Fibroblast of lung (primary cell): ENCODE data around the gene GMPR2.

Source experiments
- CTCF ChIP-seq, 2 donors: IDR thresholded peaks in 1 of 2; conservative IDR thresholded peaks in 1 of 2; 1 replicate in 1 of 2; 2 replicates in 1 of 2; pipeline ENCODE4 v1.5.1; 2011 to 2012; ENCODE audit warnings: low read length in 2 of 2, control low read depth in 1 of 2, inconsistent platforms in 1 of 2, low read depth in 1 of 2, mild to moderate bottlenecking in 1 of 2
- EZH2 ChIP-seq: IDR thresholded peaks from 2 replicates; pipeline ENCODE4 v1.5.1; 2012; ENCODE audit warnings: low read length, control low read depth, mild to moderate bottlenecking; ENCODE audit errors: missing control alignments

- TF ChIP-seq CTCF (conservative IDR thresholded peaks at IDR 0.05 in 1 of 2, IDR thresholded peaks at IDR 0.05 in 1 of 2; ENCODE audit: low read depth in 1 of 2, low read length in 2 of 2) (no peak), EZH2 (no peak)
These were observed 37.9 kb downstream of the GMPR2 start for GRCh38 chr14:24270537-24271133.
